Stomach (tissue), 4 donors: ENCODE results near the gene KIAA1191.

Experiments
- CTCF ChIP-seq, 7 experiments: fragments of 450-650 bp in 4 of 7; fragments of 200-600 bp in 3 of 7; sonication (generic) in 3 of 7; IDR thresholded peaks; one replicate each; pipeline ENCODE4 v1.5.1; 2016 to 2019; ENCODE audit warnings: antibody characterized with exemption in 7 of 7, control low read depth in 2 of 7, mild to moderate bottlenecking in 1 of 7
- POLR2AphosphoS5 ChIP-seq, 3 donors: sonication (generic); formaldehyde crosslinking; IDR thresholded peaks; one replicate each; pipeline ENCODE4 v1.6.1; 2016; ENCODE audit warnings: antibody characterized with exemption in 3 of 3

- TF ChIP-seq POLR2AphosphoS5 (IDR thresholded peaks at IDR 0.05) (no peak), CTCF (IDR thresholded peaks at IDR 0.05) (no peak)
These were observed 40.0 kb upstream of the KIAA1191 start for GRCh38 chr5:176401281-176402205.
